Endothelial cell of umbilical vein (primary cell): ENCODE data around the gene SLCO3A1.

Source experiments
- EZH2 ChIP-seq: IDR thresholded peaks from 2 replicates; pipeline ENCODE4 v1.6.1; 2012; ENCODE audit warnings: borderline replicate concordance, low read depth, mild to moderate bottlenecking, moderate library complexity, low read length, inconsistent platforms; ENCODE audit not compliant: severe bottlenecking
- FOS ChIP-seq: IDR thresholded peaks from 2 replicates; pipeline ENCODE4 v1.6.1; 2011; ENCODE audit warnings: mild to moderate bottlenecking, low read length, moderate library complexity, borderline replicate concordance; ENCODE audit not compliant: insufficient read depth
- GATA2 ChIP-seq: IDR thresholded peaks from 2 replicates; pipeline ENCODE4 v1.7.0; 2011; ENCODE audit warnings: low read depth, mild to moderate bottlenecking, moderate library complexity, mixed read lengths, low read length; ENCODE audit not compliant: insufficient read length, insufficient read depth
- JUN ChIP-seq: IDR thresholded peaks from 2 replicates; pipeline ENCODE4 v1.6.1; 2011; ENCODE audit warnings: borderline replicate concordance, low read depth; ENCODE audit not compliant: insufficient read length, insufficient read depth
- MYC ChIP-seq: IDR thresholded peaks from one replicate; pipeline ENCODE4 v1.6.1; 2011; ENCODE audit warnings: mild to moderate bottlenecking, low read depth, low read length
- POLR2A ChIP-seq: IDR thresholded peaks from 2 replicates; pipeline ENCODE4 v1.6.1; 2012; ENCODE audit warnings: low read depth, mild to moderate bottlenecking, control low read depth, low read length
- POLR2AphosphoS5 ChIP-seq: IDR thresholded peaks from 2 replicates; pipeline ENCODE4 v1.6.1; 2012; ENCODE audit warnings: low read depth, mild to moderate bottlenecking, control low read depth, low read length, moderate library complexity; ENCODE audit not compliant: insufficient read depth
- TF ChIP-seq, protein P1 (sequence below), 2 donors: IDR thresholded peaks; 1 replicate in 1 of 2; 2 replicates in 1 of 2; pipeline ENCODE4 v1.5.1; 2011; ENCODE audit warnings: low read length in 2 of 2, mild to moderate bottlenecking in 2 of 2, moderate library complexity in 2 of 2, control low read depth in 1 of 2, inconsistent platforms in 1 of 2, low read depth in 1 of 2; ENCODE audit not compliant: insufficient read depth in 1 of 2; ENCODE audit errors: extremely low read depth in 1 of 2
- TF ChIP-seq, protein P2 (sequence below): IDR thresholded peaks from 2 replicates; pipeline ENCODE4 v1.6.1; 2011; ENCODE audit not compliant: insufficient read depth, insufficient read length

- TF ChIP-seq POLR2A (no peak), GATA2 (no peak), POLR2AphosphoS5 (no peak), EZH2 (no peak), MYC (no peak), JUN (no peak), FOS (no peak)
- TF ChIP-seq, protein P1, sequence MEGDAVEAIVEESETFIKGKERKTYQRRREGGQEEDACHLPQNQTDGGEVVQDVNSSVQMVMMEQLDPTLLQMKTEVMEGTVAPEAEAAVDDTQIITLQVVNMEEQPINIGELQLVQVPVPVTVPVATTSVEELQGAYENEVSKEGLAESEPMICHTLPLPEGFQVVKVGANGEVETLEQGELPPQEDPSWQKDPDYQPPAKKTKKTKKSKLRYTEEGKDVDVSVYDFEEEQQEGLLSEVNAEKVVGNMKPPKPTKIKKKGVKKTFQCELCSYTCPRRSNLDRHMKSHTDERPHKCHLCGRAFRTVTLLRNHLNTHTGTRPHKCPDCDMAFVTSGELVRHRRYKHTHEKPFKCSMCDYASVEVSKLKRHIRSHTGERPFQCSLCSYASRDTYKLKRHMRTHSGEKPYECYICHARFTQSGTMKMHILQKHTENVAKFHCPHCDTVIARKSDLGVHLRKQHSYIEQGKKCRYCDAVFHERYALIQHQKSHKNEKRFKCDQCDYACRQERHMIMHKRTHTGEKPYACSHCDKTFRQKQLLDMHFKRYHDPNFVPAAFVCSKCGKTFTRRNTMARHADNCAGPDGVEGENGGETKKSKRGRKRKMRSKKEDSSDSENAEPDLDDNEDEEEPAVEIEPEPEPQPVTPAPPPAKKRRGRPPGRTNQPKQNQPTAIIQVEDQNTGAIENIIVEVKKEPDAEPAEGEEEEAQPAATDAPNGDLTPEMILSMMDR (IDR thresholded peaks at IDR 0.05; ENCODE audit: extremely low read depth in 1 of 2, insufficient read depth in 1 of 2, low read depth in 1 of 2, low read length in 2 of 2) = no peak
- TF ChIP-seq, protein P2, sequence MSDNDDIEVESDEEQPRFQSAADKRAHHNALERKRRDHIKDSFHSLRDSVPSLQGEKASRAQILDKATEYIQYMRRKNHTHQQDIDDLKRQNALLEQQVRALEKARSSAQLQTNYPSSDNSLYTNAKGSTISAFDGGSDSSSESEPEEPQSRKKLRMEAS = no peak
Measured at GRCh38 chr15:91895051-91895450, 41.5 kb downstream of the SLCO3A1 start.
